PC-9 (cell line): ENCODE results near the gene CCDC137.

Experiments
- CTCF ChIP-seq: fragments of 200-600 bp; sonication (generic); conservative IDR thresholded peaks from 2 replicates; pipeline ENCODE4 v1.6.1; 2017; ENCODE audit warnings: mixed run types, antibody characterized with exemption, mild to moderate bottlenecking, moderate library complexity
- EZH2 ChIP-seq: fragments of 200-600 bp; sonication (generic); IDR thresholded peaks from 2 replicates; pipeline ENCODE4 v1.8.0; 2017; ENCODE audit warnings: antibody characterized with exemption, low read depth

DNA sequence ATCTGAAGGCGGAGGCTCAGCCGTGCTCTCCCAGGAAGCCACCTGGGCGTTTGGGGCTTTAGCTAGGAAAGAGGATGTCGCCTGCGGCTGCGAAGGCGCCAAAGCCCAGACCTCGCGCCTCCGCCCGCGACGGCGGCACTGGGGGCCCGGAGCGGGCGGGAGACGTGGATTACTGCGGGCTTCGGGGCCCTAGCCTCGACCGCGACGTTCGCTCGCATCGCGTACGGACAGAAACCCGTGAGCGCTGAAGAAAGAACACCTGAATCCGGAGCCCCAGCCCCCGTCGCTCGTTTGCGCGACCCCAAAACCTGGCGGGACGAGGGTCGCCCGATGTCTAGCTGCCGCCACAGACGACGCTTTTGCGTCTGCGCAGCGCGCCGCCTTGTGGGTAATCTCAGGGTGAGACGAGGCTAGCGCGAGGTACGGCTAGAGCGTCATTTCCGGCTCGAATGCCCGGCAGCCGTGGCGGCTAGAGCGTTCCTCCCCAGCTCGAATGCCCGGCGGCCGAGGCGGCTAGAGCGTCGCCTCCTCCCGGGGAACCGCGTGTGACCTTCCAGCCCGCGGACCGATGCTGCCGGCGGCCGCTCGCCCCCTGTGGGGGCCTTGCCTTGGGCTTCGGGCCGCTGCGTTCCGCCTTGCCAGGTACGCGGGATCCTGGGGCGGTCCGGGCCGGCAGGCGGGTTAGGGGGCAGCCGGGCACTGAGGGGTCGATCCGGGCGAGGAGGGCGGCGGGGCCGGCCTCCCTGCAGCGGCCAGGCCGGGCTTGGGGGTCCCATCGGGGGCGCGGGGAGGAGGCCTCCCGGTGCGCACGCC, 36.6 kb downstream of the CCDC137 start, which contains the start of gene MRPL12:
- TF ChIP-seq CTCF (peak; percentile 50; the same call in 1 of the 2 replicates), EZH2 (no peak)
